Ureter (tissue), 1 donor: ENCODE results near the gene CPTP. TPM values are rescaled to one million over a fixed set of nuclear protein-coding genes. Genes with fewer than 3 reads are reported as not detected.

Source experiments
- DNase-seq: peaks from one replicate; pipeline ENCODE4 v3.0.0-alpha.2; 2020; ENCODE audit warnings: low spot score
- total RNA-seq: library from RNA; stranded (reverse); gene quantifications from one replicate; pipeline ENCODE4 v1.2.4, GENCODE V29; 2023
- donor health status: DM: yes; HTN: yes; CAD: no.

The CPTP gene
- total RNA-seq, 1 donor from 2014 or later: 21.4 TPM

- DNase-seq: no peak
These were observed 10.2 kb downstream of the CPTP start for GRCh38 chr1:1334835-1335234.

DNA sequence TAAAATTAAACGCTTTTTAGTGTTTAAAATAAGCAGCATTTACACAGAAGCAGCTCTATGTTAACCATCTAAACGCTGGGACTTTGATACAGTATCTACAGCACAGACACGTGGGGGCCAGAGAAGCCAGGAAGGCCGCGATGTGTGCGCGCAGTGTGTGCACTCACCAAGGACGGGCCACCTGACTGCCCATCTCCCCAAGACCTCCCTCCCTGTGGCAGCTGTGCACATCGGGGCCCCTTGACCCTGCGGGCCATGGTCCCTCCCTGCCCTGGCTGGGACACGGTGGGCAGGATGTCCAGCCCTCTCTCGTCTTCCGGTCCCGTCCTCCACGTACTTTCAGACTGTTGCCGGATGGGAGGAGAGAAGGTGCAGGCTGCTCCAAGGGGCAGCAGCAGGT is 10.7 kb downstream of the CPTP start:
- DNase-seq: no peak

DNA sequence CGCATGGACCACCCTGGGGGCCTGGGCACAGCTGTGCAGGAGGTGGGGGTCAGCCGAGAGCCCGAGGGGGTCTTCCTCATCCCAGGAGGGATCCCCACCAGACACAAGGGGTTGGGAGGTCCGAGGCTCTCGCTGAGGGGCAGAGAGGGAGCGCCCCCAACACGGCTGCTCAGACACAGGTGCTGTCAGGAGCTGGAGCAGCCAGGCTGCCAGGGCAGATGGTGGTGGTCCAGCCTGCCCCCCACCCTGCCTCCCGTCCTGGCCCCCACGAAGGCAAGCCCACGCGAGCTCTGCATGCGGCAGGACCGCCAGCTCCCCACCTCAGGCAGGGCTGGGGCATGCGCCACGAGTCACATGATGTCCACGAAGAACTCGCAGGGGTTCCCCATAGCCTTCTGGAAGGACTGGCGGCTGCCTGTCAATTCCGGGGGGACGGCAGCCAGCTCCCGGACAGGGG is 11.2 kb downstream of the CPTP start:
- DNase-seq: no peak

DNA sequence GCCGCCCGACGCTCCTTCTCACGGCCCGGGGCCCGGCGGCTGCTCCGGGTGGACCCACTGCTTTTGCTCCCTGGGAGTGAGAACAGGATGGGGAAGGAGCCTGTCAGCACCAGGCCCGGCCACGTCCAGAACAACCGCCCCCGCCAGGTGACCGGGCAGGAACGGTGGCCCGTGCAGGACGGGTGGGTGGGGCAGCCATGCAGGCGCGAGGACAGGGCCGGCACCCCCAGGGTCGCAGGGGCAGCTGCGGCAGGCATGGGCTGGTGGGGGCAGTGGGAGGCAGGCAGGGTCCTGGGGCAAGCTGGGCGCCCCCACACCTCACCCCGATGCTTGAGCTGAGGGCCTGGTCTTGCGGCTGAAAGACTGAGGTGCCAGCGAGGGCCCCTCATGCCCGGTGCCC is 11.8 kb downstream of the CPTP start:
- DNase-seq: no peak

DNA sequence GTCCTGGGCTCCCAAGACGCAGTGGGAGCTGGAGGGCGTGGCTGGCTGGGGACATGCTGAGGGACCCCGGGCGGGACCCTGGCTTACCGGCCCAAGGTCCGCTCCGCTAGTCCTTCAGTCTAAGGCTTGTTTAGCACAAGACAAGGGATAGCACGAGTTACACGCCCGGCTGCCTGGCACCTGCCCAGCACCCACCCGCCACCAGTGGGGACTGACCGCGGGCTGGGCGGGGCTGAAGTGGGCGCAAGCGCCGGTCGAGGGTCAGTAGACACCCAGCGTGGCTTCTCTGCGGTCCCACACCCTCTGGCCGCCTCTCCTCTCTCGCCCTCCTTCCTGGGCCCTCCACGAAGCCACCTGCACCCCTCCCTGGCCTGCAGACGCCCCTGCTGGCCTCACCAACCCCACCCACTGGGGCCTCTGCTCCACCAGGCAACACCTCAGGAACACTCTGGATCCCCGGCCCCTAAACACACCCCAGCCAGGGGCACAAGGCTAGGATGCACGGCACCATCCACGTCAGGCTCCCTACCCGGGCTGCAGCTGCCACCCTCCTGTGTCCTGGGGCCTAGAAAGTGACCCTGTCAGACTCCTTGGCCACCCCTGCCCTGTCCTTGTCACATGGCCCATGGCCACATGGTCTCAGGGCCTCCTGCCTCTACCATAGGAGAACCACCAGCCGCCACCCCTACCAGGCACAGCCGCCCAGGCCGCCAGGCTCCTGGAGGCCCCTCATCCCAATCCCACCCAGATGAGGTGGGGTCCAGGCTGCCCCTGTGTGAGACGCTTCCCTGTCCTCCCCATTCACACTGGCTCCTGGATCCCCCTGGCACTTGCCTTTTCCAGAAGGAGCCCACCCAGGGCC is 12.6 kb downstream of the CPTP start:
- no peak for DNase-seq

GRCh38 chr1:1337793-1338147 is 13.2 kb downstream of the CPTP start:
- no peak for DNase-seq

- no peak for DNase-seq
These were observed 13.7 kb downstream of the CPTP start for GRCh38 chr1:1338278-1338677.

DNA sequence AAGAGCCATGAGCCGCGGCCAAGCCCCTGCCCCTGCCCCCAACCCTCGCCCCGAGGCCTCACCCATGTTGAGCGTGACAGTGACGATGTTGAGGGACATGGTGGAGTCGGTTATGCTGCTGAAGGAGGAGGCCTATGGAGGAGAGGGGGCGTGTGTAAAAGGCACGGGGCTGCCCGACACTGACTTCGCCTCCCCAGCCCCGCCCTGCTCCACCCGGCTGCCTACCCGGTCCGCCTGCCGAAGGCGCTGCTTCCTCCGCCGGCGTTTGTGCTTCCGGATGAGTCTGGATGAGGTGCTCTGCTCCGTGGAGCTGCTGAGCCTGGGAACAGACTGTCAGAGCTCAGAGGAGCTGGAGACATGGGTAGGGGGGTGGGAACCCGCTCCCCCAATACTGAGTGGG is 15.6 kb downstream of the CPTP start:
- DNase-seq: no peak

DNA sequence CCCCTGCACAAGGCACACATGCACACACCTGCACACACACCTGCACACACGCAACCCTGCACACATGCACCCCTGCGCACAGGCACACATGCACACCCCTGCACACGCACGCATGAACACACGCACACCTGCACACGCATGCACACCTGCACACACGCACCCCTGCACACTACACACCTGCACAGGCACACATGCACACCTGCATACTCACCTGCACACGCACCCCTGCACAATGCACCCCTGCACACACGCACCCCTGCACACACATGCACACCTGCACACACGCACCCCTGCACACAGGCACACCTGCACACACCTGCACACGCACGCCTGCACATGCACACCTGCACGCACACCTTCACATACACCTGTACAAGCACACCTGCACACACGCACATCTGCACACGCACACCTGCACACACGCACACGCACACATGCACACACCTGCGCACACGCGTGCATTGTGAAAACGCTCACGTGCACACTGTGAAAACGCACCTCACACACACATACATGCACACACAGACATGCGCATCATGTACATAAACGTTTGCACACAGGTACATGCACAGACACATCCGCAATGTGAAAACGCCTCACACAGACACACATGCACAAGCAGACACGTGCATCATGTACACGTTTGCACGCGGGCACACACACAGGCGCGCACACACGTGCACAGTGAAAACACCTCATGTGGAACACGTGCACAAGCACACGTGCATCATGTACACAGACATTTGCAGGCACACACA is 16.4 kb downstream of the CPTP start:
- DNase-seq: no peak

DNA sequence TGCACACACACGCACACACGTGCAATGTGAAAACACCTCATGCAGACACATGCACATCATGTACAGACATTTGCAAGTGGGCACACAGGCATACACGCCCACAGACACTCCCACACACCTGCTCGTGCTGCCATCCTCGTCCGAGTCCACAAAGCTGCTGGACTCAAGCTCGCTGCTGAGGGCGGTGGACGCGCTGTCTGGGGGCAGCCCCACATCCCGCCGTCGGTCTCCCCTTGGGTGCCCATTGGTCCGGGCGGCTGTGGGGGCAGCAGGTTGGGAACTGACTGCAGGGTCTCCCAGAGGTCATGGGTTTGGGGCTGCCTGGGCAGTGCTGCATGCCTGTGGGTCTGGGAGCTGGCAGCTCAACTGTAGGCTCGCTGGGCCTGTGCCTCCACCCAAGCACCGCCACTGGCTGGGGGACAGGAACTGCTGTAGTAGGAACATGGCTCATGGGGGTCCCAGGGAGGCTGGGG is 17.0 kb downstream of the CPTP start:
- no peak for DNase-seq

- DNase-seq: no peak
These were observed 17.5 kb downstream of the CPTP start for GRCh38 chr1:1342061-1342562.

DNA sequence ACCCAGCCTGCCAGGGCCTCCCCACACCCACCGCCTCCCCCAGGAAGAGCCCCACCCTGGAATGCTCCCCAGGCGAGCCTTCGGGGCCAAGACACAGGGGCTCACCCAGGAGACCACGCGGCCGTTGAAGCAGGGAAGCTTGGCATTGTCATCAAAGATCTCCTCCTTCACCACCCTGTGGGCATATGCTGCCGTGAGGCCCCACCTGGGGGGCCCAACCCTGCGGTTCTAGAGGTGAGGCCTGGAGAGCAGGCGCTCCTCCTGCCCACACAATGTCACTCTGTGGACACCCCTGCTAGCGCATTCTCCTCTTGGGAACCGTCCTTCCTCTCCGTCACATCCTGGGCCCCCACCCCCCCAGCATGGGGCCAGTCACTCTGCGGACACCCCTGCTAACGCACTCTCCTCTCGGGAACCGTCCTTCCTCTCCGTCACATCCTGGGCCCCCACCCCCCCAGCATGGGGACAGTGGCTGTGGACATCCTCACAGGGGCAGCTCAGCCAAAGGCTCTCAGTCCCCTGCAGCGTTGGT is 18.0 kb downstream of the CPTP start:
- no peak for DNase-seq

DNA sequence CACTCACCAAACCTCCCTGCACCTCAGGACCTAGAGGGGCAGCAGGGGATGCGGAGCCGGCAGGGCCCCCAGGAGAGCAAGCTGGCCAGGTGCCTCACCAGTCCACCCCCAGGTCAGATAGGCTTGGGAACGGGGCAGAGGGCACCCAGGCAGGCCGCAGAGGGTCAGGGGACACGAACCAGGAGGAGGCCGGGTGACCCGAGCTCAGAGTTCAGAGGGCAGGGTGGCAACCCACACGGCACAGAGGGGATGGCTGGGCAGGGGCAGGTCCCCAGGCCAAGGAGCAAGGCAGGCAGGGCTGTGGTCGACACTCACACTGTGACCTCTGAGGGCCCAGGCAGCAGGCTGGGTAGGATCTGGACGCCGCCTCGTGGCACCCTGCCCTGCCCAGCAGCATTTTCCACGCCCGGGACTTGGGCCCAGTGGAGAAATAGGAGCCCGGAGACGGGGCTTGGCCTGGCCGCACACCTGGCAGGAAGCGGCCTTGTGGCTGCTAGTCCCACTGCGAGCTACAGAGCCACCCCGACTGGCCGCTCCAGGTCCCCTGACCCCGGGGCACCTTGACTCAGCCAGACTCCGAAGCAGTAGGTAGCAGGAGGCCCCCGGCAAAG is 19.3 kb downstream of the CPTP start:
- no peak for DNase-seq

- no peak for DNase-seq
These were observed 20.2 kb downstream of the CPTP start for GRCh38 chr1:1344655-1345361.

- no peak for DNase-seq
These were observed 20.8 kb downstream of the CPTP start for GRCh38 chr1:1345384-1345783.

- DNase-seq: no peak
These were observed 21.4 kb downstream of the CPTP start for GRCh38 chr1:1345860-1346500.

GRCh38 chr1:1346501-1346890 is 21.9 kb downstream of the CPTP start:
- DNase-seq: no peak

DNA sequence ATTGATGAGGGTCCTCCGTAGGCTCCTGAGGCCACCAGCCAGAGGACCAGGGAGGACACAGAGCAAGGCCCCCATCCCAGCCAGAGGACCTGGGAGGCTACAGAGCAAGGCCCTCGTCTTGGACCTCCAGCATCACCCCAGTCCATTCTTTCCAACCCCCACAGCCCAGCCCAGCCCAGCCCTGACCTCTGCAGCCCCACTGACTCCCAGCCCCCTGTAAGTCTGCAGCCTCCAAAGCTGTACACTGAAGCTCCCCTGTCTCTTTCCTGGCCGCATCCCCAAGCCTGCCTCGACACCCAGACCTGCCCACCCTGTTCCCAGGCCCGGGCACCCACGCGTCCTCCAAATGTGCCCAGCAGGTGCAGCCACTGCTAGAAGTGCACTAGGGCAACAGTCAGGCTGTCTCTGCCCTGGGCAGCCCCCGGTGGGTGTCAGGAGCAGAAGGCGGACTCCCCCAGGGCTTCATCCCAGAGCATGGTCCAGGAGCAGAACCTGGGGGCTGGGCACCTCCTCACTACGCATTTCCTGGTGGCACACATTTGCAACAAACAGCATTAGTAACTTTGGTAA is 22.5 kb downstream of the CPTP start:
- no peak for DNase-seq

DNA sequence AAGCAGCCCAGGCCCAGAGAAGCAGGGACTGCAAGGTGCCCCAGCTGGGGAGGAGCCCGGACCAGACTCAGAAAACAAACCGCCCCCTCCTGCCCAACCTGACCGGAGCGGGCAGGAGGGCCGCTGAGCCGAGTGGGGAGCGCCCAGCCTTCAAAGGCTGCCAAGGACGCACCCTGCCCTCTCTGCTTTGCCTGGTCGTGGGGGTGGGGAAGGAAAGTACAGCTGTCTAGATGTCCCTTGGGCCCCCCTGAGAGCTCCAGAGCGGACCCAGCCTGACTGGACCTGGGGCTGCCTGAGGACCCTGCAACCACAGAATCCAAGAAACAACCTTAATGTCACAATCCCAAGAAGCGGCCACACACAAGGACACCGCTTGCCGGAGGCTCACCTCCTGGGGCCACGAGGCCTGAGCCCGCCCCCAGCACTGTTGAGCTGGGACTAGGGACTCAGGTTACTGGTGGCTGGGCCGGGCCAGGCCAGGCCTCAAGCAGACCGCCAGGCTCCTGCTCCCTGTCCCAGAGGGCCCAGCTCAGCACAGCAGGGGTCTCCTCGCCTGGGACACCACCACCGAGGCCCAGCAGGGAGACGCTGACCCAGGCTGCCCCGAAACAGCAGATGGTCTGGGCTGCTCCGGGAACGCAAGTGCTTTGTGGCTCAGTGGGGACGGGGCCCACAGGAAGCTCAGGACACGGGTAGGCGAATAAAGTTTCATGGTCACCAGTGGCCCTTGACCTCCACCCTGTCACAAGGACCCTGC is 23.2 kb downstream of the CPTP start:
- DNase-seq: no peak
